ENCODE results near the gene SHC4. TPM values are rescaled to one million over a fixed set of nuclear protein-coding genes. Genes with fewer than 3 reads are reported as not detected.
A peak's percentile ranks its signal among the peaks of the same experiment; 100 is the strongest.
"Not testable (repeated sequence)": the region's sequence is repeated elsewhere in the genome, so short reads cannot be mapped to it uniquely, and the experiment has no call there.

Gene SHC4
- total RNA-seq, 3 donors from 2014 or later = 0.16 to 4.0 (median 1.3) TPM

- H3K27me3 ChIP-seq = no peaks in the 10 kb centered on the region
- H3K4me3 ChIP-seq = no peak overlapping the region
- TF ChIP-seq, protein P1, sequence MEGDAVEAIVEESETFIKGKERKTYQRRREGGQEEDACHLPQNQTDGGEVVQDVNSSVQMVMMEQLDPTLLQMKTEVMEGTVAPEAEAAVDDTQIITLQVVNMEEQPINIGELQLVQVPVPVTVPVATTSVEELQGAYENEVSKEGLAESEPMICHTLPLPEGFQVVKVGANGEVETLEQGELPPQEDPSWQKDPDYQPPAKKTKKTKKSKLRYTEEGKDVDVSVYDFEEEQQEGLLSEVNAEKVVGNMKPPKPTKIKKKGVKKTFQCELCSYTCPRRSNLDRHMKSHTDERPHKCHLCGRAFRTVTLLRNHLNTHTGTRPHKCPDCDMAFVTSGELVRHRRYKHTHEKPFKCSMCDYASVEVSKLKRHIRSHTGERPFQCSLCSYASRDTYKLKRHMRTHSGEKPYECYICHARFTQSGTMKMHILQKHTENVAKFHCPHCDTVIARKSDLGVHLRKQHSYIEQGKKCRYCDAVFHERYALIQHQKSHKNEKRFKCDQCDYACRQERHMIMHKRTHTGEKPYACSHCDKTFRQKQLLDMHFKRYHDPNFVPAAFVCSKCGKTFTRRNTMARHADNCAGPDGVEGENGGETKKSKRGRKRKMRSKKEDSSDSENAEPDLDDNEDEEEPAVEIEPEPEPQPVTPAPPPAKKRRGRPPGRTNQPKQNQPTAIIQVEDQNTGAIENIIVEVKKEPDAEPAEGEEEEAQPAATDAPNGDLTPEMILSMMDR (IDR thresholded peaks at IDR 0.05) = no peak
- no peak for TF ChIP-seq POLR2AphosphoS5 (IDR thresholded peaks at IDR 0.05)
- TF ChIP-seq POLR2A (IDR thresholded peaks at IDR 0.05) = no peak
- no peaks in the 10 kb centered on the region for H3K4me1 ChIP-seq
- no peaks in the 10 kb centered on the region for H3K9me3 ChIP-seq
- H3K36me3 ChIP-seq = no peaks in the 10 kb centered on the region
- H3K27ac ChIP-seq = no peak overlapping the region
- intact Hi-C loops (cut with DNase I; ENCODE audit: low total_unique reads) = no loop called here
- no peak for DNase-seq (ENCODE audit: low spot score in 2 of 2)
Observed at GRCh38 chr15:48795901-48796300, 167.8 kb downstream of the SHC4 start.

- no peaks in the 10 kb centered on the region for H3K27me3 ChIP-seq
- TF ChIP-seq POLR2A (IDR thresholded peaks at IDR 0.05) (no peak), POLR2AphosphoS5 (IDR thresholded peaks at IDR 0.05) (peak in 1 of 3 donors; percentile 47)
- TF ChIP-seq, protein P1 (IDR thresholded peaks at IDR 0.05) = no peak
- H3K27ac ChIP-seq = peak overlapping the region; percentile 68 to 85
- DNase-seq (ENCODE audit: low spot score in 2 of 2) = no peak
- no peaks in the 10 kb centered on the region for H3K4me1 ChIP-seq
- no peaks in the 10 kb centered on the region for H3K36me3 ChIP-seq
- no peaks in the 10 kb centered on the region for H3K9me3 ChIP-seq
- intact Hi-C loops (cut with DNase I; ENCODE audit: low total_unique reads) = no loop called here
- H3K4me3 ChIP-seq = peak overlapping the region in 1 of 3 donors; percentile 45
Observed at GRCh38 chr15:48794697-48795134, 169.0 kb downstream of the SHC4 start.

DNA sequence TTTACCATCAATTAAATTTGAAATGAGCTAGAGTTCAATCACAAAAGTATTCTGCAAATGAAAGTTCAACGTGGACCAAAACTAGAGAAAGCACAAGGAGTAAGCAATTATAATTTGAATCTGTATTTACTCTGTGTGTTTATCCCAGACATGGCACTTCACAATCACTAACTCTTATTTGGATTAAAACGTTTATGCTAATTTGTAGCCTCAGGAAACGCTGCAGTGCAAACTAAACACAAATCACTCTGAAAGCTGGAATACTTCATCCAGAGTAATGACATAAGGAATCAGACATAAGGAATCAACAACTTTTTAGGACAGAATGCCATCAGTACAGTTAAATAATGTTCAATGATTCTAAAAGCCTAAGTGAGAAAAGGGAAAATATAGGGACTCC is 171.3 kb downstream of the SHC4 start:
- Histone ChIP-seq H3K27ac (no peak overlapping the region), H3K9me3 (no peaks in the 10 kb centered on the region), H3K4me3 (no peak overlapping the region), H3K36me3 (no peaks in the 10 kb centered on the region), H3K27me3 (no peaks in the 10 kb centered on the region), H3K4me1 (no peaks in the 10 kb centered on the region)
- intact Hi-C loops (cut with DNase I; ENCODE audit: low total_unique reads) = no loop called here
- no peak for DNase-seq (ENCODE audit: low spot score in 2 of 2)
- TF ChIP-seq POLR2AphosphoS5 (IDR thresholded peaks at IDR 0.05) = no peak
- TF ChIP-seq POLR2A (IDR thresholded peaks at IDR 0.05) = no peak
- TF ChIP-seq, protein P1 (IDR thresholded peaks at IDR 0.05) = no peak

DNA sequence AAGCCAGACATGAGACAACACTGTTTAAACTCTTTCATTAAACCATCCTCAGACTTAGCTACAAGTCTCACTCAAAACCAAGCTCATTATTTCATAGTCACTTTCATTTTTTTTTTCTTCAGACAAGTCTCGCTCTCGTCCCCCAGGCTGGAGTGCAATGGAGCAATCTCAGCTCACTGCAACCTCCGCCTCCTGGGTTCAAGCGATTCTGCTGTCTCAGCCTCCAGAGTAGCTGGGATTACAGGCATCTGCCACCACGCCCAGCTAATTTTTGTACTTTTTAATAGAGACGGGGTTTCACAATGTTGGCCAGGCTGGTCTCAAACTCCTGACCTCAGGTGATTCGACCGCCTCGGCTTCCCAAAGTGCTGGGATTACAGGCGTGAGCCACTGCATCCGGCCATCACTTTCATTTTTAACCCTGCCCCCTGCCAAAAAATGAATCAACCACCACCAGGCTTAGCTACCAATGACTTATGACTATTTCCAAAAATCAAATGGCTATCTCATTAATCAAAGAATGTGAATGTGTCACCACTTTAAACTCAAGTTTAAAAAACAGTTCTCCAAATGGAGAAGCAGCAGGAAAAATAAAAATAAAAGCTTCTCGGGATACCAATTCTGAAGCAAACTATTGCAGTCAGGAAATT is 173.1 kb downstream of the SHC4 start:
- H3K36me3 ChIP-seq; H3K4me1 ChIP-seq; H3K9me3 ChIP-seq; DNase-seq (ENCODE audit: low spot score in 2 of 2); H3K27ac ChIP-seq; intact Hi-C loops (cut with DNase I; ENCODE audit: low total_unique reads); H3K27me3 ChIP-seq: not testable (repeated sequence)
- H3K4me3 ChIP-seq = peak overlapping the region; percentile 19 to 43 (median 32)

DNA sequence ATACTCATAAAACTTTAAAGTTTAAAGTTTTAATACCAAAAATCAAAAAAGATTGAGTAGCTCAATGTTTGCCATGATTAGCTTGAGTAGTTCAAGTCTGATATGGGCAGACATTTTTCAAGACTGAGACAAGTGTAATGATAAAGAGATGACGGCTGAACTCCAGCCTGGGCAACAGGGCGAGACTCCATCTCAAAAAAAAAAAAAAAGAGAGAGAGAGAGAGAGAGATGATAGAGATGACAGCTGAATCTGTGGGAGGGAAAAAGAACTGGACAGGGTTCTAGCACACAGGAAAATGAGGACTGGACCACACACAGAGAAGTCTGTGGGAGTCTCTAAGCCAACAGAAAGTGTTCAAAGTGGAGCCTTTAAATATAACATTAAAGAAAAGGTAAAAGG is 178.0 kb downstream of the SHC4 start:
- no peak for DNase-seq (ENCODE audit: low spot score in 2 of 2)
- peaks cover 6% of the 10 kb centered on the region for H3K36me3 ChIP-seq
- intact Hi-C loops (cut with DNase I; ENCODE audit: low total_unique reads) = no loop called here
- no peaks in the 10 kb centered on the region for H3K9me3 ChIP-seq
- H3K27me3 ChIP-seq = no peaks in the 10 kb centered on the region
- no peak overlapping the region for H3K4me3 ChIP-seq
- H3K27ac ChIP-seq = no peak overlapping the region
- TF ChIP-seq, protein P1 (IDR thresholded peaks at IDR 0.05) = no peak
- no peaks in the 10 kb centered on the region for H3K4me1 ChIP-seq

- Histone ChIP-seq H3K4me1 (no peaks in the 10 kb centered on the region), H3K4me3 (no peak overlapping the region), H3K36me3 (peaks cover 6% of the 10 kb centered on the region), H3K27ac (no peak overlapping the region), H3K9me3 (no peaks in the 10 kb centered on the region), H3K27me3 (no peaks in the 10 kb centered on the region)
- no peak for DNase-seq (ENCODE audit: low spot score in 2 of 2)
- intact Hi-C loops (cut with DNase I; ENCODE audit: low total_unique reads) = no loop called here
- TF ChIP-seq POLR2AphosphoS5 (IDR thresholded peaks at IDR 0.05) (no peak), POLR2A (IDR thresholded peaks at IDR 0.05) (no peak)
- TF ChIP-seq, protein P1 (IDR thresholded peaks at IDR 0.05) = no peak
Observed at GRCh38 chr15:48785195-48785594, 178.5 kb downstream of the SHC4 start.
